22Rv1 (cell line): ENCODE measurements around the gene MBOAT7.
"Not testable (repeated sequence)": the region's sequence is repeated elsewhere in the genome, so short reads cannot be mapped to it uniquely, and the experiment has no call there.

Source experiments
- H3K27ac ChIP-seq: fragments of 450-650 bp; 2 replicates; pipeline ENCODE4 v1.5.1; 2017
- CTCF ChIP-seq: fragments of 450-650 bp; IDR thresholded peaks from 2 replicates; pipeline ENCODE4 v1.5.1; 2017; ENCODE audit warnings: mild to moderate bottlenecking
- ZFX ChIP-seq: fragments of 450-650 bp; IDR thresholded peaks from 2 replicates; pipeline ENCODE4 v1.6.1; 2017; ENCODE audit warnings: antibody characterized with exemption, borderline replicate concordance

MBOAT7 gene

DNA sequence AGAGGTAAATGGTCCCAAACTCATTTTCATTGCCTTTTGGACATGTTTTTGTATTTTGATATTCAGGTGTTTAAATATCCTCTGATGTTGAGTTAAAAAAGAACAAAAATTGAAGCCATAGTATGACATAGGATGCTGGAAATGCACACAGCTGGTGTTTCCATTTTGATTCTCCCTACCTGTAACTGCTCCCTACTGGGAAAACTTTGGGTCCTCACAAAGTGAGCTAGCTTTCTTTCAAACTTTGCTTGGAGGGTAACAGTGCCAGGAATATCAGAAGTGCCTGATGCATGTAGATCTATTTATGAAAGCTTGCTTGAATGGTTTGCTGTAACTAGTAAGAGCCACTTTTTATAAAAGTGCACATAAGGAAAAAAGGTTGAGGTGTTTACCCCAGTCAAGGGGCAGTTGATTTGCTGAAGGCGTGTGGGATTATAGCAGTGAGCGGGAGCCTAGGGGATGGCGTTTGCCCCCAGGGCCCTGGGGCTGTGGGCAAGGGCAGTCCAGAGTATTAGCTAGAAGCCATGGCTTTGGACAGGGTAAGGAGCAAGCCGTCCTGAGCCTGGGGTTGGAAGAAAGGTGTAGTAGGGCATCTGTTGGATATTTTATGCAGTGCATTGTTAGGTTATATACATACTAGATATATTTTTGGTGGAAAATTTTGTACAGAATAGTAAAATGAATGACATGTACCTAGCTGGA, 15.5 kb upstream of the MBOAT7 start:
- TF ChIP-seq CTCF, result no peak
- TF ChIP-seq ZFX, result no peak
- no peak overlapping the region for H3K27ac ChIP-seq

- 0 out of 2 replicates have a peak overlapping the region, but pooled peaks have one; percentile 10 for H3K27ac ChIP-seq
- TF ChIP-seq ZFX, result no peak
- no peak for TF ChIP-seq CTCF
Measured at GRCh38 chr19:54203151-54203611, 13.8 kb upstream of the MBOAT7 start.

DNA sequence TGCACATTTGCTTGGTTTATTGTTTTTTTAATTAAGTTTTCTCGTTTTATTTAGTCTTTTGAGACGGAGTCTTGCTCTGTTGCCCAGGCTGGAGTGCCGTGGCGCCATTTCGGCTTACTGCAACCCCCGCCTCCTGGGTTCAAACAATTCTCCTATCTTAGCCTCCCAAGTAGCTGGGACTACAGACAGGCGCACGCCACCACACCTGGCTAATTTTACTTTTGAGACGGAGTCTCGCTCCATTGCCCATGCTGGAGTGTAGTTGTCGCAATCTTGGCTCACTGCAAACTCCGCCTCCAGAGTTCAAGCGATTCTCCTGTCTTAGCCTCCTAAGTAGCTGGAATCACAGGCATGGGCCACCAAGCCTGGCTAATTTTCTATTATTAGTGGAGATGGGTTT, 12.6 kb upstream of the MBOAT7 start:
- peak overlapping the region; percentile 93 for H3K27ac ChIP-seq
- no peak for TF ChIP-seq CTCF
- no peak for TF ChIP-seq ZFX

DNA sequence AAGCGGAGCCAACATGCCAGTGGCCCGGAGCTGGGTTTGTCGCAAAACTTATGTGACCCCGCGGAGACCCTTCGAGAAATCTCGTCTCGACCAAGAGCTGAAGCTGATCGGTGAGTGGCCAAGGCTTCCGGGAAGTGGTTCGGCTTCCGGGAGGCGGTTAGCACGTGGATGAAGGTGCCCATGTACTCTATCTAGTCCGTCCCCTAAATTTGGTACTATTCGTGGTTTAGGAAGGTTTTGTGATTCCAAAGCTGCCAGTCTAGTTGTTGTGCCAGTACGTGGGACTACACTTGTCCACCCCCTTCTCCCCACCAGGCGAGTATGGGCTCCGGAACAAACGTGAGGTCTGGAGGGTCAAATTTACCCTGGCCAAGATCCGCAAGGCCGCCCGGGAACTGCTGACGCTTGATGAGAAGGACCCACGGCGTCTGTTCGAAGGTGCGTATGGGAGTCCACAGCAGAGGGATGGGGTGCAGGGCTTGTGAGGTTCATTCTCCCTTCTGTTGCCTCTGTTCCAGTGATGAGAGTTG, 11.9 kb upstream of the MBOAT7 start:
- TF ChIP-seq CTCF (no peak), ZFX (no peak)
- H3K27ac ChIP-seq, result peak overlapping the region; percentile 93

DNA sequence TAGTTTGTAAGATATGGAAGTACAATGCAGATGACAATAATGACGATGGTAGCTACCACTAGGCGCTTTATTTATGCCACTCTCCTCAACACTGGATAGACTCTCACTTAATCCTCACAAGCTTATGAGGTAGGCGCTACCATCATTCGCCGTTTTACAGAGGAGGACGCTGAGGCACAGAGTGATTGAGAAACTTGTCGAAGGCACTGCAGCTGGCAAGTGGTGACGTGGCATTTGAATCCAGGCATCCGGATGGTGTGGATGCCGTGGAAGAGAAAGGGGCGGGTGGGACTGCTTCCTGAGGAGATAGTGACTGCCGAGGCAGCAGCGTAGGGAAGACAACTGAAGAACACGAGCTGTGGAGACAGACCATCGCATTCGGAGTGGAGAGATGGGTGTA, 10.0 kb upstream of the MBOAT7 start:
- no peak for TF ChIP-seq ZFX
- TF ChIP-seq CTCF, result no peak
- H3K27ac ChIP-seq, result peak overlapping the region; percentile 93

DNA sequence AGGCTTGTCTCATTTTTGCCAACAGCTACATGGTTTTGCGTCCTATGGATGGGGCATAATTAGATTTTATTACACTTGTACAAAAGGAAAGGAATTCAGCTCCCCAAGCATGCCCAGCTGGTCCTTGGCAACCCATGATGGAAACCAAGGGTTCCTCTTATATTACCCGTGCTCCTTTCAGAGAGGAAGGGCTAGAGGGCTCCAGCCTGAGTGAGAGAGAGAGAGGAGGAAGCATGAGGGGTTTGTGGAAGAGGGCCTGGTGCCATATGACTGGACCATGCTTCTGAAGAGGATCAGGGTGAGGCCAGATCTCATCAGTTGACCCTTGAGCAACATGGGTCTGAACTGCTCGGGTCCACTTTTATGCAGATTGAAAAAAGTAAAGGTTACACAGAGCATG, 7.7 kb upstream of the MBOAT7 start:
- no peak overlapping the region for H3K27ac ChIP-seq
- no peak for TF ChIP-seq CTCF
- TF ChIP-seq ZFX, result no peak

DNA sequence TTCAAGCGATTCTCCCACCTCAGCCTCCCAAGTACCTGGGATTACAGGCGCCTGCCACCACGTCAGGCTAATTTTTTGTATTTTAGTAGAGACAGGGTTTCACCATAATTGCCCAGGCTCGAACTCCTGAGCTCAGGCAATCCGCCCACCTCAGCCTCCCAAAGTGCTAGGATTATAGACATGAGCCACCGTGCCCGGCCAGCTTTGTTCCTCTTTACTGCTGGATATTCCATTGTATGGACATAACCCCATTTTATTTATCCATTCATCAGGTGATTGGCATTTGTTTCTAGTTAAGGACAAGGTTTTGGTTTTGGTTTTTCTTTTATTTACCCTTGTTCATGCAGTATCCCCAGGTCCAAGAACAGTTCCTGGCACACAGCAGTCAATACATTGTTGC, 7.2 kb upstream of the MBOAT7 start:
- no peak overlapping the region for H3K27ac ChIP-seq
- TF ChIP-seq CTCF (no peak), ZFX (no peak)

- H3K27ac ChIP-seq, result not testable (repeated sequence)
Measured at GRCh38 chr19:54194463-54194862, 5.1 kb upstream of the MBOAT7 start.
